Progenitor cell of endocrine pancreas (in vitro differentiated cells): ENCODE results near the gene CSMD2. TPM values are rescaled to one million over a fixed set of nuclear protein-coding genes. Genes with fewer than 3 reads are reported as not detected.

ENCODE experiments used
- DNase-seq: peaks from one replicate; pipeline ENCODE4 v3.0.0; 2021; ENCODE audit warnings: low spot score; ENCODE audit not compliant: unreplicated experiment
- H3K27ac Mint-ChIP-seq: 2 replicates; pipeline ENCODE4 v1.8.0; 2021; ENCODE audit warnings: mild to moderate bottlenecking, moderate library complexity, mixed read lengths
- H3K27me3 Mint-ChIP-seq: 2 replicates; pipeline ENCODE4 v1.8.0; 2021; ENCODE audit warnings: mixed read lengths
- H3K36me3 Mint-ChIP-seq: 2 replicates; pipeline ENCODE4 v1.8.0; 2022; ENCODE audit warnings: mixed read lengths; ENCODE audit not compliant: insufficient read depth
- H3K4me1 Mint-ChIP-seq: 2 replicates; pipeline ENCODE4 v1.8.0; 2021; ENCODE audit warnings: low read depth, mixed read lengths
- H3K4me3 Mint-ChIP-seq: 2 replicates; pipeline ENCODE4 v1.8.0; 2021; ENCODE audit warnings: low read depth, mild to moderate bottlenecking, moderate library complexity, mixed read lengths
- H3K9me3 Mint-ChIP-seq: 2 replicates; pipeline ENCODE4 v1.8.0; 2021; ENCODE audit warnings: low read depth, mixed read lengths
- total RNA-seq: library from RNA; stranded (reverse); gene quantifications from 2 replicates; pipeline ENCODE4 v1.2.1, GENCODE V29; 2021
- TF ChIP-seq, protein P1 (sequence below): fragments of 200-600 bp; sonication (generic); IDR thresholded peaks from one replicate; pipeline ENCODE4 v1.5.0; 2021; ENCODE audit warnings: antibody characterized with exemption, mild to moderate bottlenecking; ENCODE audit not compliant: unreplicated experiment

The CSMD2 gene
- total RNA-seq, 1 donor from 2014 or later, result 0.38 TPM

- Mint-ChIP-seq H3K9me3 (no peaks in the 10 kb centered on the region), H3K4me3 (no peak overlapping the region), H3K27me3 (peaks cover 8% of the 10 kb centered on the region), H3K4me1 (no peaks in the 10 kb centered on the region), H3K36me3 (no peaks in the 10 kb centered on the region), H3K27ac (no peak overlapping the region)
- TF ChIP-seq, protein P1, sequence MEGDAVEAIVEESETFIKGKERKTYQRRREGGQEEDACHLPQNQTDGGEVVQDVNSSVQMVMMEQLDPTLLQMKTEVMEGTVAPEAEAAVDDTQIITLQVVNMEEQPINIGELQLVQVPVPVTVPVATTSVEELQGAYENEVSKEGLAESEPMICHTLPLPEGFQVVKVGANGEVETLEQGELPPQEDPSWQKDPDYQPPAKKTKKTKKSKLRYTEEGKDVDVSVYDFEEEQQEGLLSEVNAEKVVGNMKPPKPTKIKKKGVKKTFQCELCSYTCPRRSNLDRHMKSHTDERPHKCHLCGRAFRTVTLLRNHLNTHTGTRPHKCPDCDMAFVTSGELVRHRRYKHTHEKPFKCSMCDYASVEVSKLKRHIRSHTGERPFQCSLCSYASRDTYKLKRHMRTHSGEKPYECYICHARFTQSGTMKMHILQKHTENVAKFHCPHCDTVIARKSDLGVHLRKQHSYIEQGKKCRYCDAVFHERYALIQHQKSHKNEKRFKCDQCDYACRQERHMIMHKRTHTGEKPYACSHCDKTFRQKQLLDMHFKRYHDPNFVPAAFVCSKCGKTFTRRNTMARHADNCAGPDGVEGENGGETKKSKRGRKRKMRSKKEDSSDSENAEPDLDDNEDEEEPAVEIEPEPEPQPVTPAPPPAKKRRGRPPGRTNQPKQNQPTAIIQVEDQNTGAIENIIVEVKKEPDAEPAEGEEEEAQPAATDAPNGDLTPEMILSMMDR, result no peak
- no peak for DNase-seq
These were observed 637.1 kb downstream of the CSMD2 start for GRCh38 chr1:33527934-33528333.

DNA sequence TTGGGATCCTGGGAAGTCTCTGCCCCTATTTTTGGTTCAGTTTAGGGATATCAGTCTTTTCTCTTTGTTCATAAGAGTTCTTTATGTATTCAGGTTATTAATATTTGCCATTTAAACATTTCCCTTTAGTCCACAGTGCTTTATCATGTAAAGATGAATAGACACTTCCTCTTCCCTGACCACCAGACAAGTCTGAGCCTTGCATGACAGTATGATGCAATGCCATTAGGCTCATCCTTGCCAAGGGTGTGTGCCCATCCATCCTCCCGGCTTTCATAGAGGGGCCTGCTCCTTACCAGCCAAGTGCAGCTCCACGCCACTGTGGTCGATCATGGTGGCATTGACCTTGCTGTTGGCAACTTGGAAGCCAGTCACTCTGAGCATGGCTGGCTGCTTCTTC, 640.4 kb downstream of the CSMD2 start:
- Mint-ChIP-seq H3K27ac (no peak overlapping the region), H3K36me3 (no peaks in the 10 kb centered on the region), H3K4me1 (no peaks in the 10 kb centered on the region), H3K9me3 (no peaks in the 10 kb centered on the region), H3K4me3 (no peak overlapping the region), H3K27me3 (peaks cover 6% of the 10 kb centered on the region)
- DNase-seq, result no peak
- TF ChIP-seq, protein P1, result no peak

DNA sequence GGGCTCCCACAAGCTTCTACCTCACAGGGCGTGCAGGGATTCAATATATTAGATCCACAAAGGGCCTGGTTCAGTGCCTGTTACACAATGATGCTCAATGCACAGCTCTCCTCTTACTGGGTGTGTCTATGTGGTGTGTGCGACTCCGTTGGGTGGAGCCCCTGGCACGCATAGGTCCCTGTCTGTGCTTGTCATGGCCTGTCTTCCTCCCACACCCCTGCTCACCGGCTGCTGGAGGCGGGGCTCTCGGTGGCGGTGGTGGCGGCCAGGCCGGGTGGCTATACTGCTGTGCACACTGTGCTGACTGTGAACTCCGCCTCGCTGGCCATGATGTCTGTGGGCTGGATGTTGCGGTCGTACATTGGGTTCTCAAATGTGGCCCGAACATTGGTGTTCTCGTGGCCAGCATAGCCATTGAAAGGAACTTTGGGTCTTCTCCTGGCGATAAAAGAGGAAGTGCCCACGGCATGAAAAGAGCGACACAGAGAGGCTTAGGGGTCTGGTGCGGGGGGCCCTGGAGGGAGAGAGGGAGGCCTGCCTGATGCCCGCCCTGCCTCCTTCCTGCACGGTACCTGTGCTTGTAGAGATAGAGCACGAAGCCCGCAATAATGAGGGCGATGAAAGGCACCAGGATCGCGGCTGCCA, 645.7 kb downstream of the CSMD2 start:
- H3K27ac Mint-ChIP-seq, result no peak overlapping the region
- H3K27me3 Mint-ChIP-seq, result peaks cover 9% of the 10 kb centered on the region
- H3K36me3 Mint-ChIP-seq, result no peaks in the 10 kb centered on the region
- no peak for DNase-seq
- no peaks in the 10 kb centered on the region for H3K4me1 Mint-ChIP-seq
- TF ChIP-seq, protein P1, result no peak
- H3K4me3 Mint-ChIP-seq, result no peak overlapping the region
- H3K9me3 Mint-ChIP-seq, result no peaks in the 10 kb centered on the region

DNA sequence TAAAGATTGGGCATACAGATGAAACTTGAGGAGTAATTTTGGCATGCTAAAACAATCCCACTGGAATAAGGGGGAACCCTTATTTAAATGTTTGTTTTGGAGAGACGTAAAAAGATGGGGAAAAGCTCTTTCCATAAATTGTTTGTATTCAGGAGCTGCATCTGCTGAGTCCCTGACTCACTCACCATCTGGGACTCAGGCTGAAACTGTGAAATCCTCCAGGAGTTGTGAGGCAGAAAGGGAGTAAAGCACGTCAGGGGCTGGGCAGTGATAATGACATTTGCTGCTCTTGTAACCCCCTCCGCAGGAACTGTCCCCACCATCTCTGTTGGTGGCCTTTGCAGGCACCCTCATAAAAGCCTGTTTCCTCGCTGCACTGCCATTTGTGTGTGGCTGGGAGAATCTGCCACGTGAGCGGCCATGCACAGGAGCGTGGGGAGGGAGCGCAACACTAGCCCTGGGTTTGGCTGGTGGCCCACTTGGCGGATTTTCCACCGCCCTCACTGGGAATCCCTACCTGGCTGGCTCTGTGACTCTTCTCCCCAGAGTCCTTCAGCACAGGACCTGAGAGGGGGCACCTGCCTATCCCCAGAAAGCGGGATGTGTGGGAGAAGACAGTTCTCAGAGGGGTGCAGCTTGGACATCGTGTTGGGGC, 647.3 kb downstream of the CSMD2 start:
- H3K27ac Mint-ChIP-seq, result no peak overlapping the region
- no peak for DNase-seq
- no peak overlapping the region for H3K4me3 Mint-ChIP-seq
- H3K9me3 Mint-ChIP-seq, result peaks cover 5% of the 10 kb centered on the region
- H3K36me3 Mint-ChIP-seq, result no peaks in the 10 kb centered on the region
- TF ChIP-seq, protein P1, result no peak
- no peaks in the 10 kb centered on the region for H3K4me1 Mint-ChIP-seq
- peaks cover 5% of the 10 kb centered on the region for H3K27me3 Mint-ChIP-seq

GRCh38 chr1:33516891-33517567, 648.0 kb downstream of the CSMD2 start:
- TF ChIP-seq, protein P1, result no peak
- H3K27me3 Mint-ChIP-seq, result peaks cover 2% of the 10 kb centered on the region
- H3K9me3 Mint-ChIP-seq, result peaks cover 8% of the 10 kb centered on the region
- no peaks in the 10 kb centered on the region for H3K4me1 Mint-ChIP-seq
- no peaks in the 10 kb centered on the region for H3K36me3 Mint-ChIP-seq
- H3K4me3 Mint-ChIP-seq, result no peak overlapping the region
- no peak for DNase-seq
- no peak overlapping the region for H3K27ac Mint-ChIP-seq
